SK-N-DZ (cell line): ENCODE results near the gene TEX35. TPM values are rescaled to one million over a fixed set of nuclear protein-coding genes. Genes with fewer than 3 reads are reported as not detected.

Experiments used
- DNase-seq: peaks from one replicate; pipeline ENCODE4 v3.0.0-alpha.2; 2015; ENCODE audit warnings: low spot score
- polyA plus RNA-seq, 2 experiments: library from polyadenylated mRNA; depleted of rRNA; stranded (reverse); fragments of >200 nt; gene quantifications; 2 replicates each; pipeline ENCODE4 v1.2.3, GENCODE V29; 2014

TEX35 gene
- not detected in 2 replicates for polyA plus RNA-seq (2014; cell fraction: cytosol; rRNA removed)
- not detected in 2 replicates for polyA plus RNA-seq (2014; cell fraction: nucleus; rRNA removed)

- no peak for DNase-seq
These were observed at the start of gene TEX35 for GRCh38 chr1:178512566-178513277. TSS of gene TEX35 (plus strand) at chr1:178513109. CDS start at chr1:178513189, 80 bp downstream.

GRCh38 chr1:178464141-178464540 is 48.8 kb upstream of the TEX35 start:
- no peak for DNase-seq

DNA sequence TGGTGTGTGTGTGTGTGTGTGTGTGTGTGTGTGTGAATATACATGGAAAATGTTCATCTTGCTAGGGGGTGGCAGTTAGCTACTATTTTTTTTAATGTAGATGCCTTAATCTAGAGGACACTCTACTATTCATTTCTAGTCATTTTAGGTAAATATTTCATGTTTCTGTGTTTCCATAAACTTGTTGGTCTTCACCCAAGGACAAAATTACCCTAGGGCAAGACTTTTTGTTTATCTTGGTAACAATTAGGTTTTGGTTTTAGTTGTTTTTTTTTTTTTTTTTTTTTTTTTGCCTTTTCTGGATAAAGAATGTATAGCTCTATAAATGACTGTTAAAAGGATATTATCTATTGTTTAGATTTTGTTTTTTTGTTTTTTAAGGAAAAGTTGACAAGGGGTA is 48.3 kb upstream of the TEX35 start:
- DNase-seq = no peak

DNA sequence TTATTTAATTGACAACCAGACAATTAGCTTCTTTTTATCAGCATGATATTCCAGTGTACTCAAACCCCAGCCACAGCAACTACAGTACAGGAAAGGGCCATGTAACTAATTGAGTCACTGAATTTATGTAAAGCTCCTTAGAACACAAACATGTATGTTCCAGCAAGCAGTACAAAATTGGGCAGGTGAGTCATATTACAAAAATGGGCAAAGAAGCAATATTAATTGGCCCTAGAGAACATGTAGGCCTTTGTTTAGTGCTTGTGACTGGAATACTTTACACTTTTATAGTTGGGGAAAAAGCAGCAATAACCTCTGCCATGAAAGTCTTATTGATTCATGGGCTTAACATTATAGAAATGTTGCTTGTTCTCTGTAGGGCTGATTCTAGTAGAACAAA is 47.9 kb upstream of the TEX35 start:
- DNase-seq = no peak

GRCh38 chr1:178467837-178468236 is 45.1 kb upstream of the TEX35 start:
- no peak for DNase-seq

GRCh38 chr1:178470411-178470960 is 42.4 kb upstream of the TEX35 start:
- no peak for DNase-seq

- DNase-seq = no peak
These were observed 40.4 kb upstream of the TEX35 start for GRCh38 chr1:178472531-178472930.

GRCh38 chr1:178477373-178477772 is 35.5 kb upstream of the TEX35 start:
- DNase-seq = no peak

DNA sequence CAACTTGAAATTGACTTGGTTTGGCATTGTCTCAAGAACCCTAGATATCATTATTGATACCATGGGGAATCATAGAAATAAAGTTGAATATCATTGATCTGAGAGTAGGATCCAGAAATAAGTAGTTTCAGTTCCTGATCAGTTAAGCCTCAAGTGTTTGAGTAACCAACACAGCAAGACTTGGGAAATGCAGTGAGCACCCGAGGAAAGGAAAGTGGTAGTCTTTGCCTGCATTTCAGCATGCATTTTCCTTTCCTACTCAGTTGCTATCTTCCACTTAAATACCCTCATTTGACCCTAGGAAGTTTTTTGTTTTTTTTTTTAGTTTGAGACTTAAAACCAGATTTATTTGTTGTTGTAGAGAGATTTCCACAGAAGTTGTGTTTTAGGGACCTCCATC is 35.1 kb upstream of the TEX35 start:
- DNase-seq = no peak

DNA sequence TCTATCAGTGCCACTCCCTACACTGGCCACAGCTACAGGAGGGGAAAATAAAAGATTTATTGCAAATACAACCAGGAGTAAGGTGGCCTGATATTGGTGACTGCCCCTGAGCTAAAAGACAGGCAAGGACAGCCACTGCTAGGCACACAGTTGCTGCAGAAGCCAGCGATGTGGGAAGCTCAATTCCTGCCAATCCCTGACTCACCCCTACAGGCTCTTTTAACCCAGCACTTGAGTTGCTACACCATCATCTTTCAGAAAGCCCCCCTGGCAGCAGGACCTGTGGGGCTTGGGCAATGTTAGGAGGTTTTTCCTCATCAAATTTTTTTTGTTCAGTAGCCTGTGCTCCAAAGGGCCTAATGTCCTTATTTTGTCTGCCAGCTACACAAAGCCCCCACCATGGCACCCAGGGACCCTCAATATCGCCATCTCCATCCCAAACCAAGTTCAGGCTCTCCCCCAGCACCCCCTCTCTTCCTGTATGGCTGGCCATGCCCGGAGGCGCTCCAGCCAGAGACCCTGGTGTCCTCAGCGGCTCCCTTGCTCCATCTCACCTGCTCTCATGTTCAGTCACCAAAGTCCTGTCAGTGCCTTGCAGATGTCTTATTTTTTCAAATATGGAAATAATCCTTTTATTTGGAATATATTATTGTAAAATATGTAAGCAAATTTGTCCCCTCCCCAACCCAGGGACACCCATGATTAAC is 29.5 kb upstream of the TEX35 start:
- DNase-seq = no peak

DNA sequence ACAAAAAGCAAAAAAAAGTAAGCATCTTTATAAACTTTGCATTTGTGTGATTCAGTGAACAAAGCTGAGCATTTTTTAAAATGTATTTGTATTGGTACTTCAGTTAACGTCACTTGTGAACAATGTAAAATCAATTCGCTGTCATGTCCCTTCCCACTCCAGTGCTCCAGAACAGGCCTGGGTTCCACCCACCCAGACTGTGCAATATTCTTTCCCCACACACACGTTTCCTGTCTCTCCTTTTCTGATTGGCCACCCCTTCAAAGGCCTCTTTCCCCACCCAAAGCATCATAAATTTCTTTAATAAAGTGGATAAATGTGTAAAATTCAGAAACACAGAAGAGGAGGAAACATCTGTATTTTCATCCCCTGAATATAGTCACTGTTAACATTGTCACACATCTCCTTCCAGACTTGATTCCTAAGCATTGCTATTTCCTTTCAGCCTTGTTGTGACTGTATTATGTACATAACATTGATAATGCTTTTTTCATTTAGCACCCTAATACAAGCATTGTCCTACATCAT is 28.1 kb upstream of the TEX35 start:
- DNase-seq = no peak

DNA sequence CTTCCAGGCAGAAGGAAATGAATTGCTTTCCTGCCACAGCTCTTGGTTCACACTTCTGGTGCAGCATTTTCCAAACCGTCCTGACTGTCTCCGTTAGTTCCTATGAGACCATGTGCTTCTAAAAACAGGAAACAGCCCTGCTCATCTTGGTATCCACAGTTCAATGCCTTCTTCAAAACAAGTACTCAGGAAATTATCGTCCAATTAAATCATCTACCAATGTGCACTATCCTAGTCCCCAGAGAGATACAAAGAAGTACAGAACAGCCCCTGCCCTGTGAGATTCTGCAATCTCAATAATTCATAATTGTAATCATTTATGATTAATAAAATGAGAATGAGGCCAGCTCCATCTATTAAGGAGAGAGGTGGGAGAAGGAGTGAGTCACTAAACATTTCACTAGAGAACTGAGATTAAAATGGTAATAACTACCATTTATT is 27.3 kb upstream of the TEX35 start:
- DNase-seq = no peak

DNA sequence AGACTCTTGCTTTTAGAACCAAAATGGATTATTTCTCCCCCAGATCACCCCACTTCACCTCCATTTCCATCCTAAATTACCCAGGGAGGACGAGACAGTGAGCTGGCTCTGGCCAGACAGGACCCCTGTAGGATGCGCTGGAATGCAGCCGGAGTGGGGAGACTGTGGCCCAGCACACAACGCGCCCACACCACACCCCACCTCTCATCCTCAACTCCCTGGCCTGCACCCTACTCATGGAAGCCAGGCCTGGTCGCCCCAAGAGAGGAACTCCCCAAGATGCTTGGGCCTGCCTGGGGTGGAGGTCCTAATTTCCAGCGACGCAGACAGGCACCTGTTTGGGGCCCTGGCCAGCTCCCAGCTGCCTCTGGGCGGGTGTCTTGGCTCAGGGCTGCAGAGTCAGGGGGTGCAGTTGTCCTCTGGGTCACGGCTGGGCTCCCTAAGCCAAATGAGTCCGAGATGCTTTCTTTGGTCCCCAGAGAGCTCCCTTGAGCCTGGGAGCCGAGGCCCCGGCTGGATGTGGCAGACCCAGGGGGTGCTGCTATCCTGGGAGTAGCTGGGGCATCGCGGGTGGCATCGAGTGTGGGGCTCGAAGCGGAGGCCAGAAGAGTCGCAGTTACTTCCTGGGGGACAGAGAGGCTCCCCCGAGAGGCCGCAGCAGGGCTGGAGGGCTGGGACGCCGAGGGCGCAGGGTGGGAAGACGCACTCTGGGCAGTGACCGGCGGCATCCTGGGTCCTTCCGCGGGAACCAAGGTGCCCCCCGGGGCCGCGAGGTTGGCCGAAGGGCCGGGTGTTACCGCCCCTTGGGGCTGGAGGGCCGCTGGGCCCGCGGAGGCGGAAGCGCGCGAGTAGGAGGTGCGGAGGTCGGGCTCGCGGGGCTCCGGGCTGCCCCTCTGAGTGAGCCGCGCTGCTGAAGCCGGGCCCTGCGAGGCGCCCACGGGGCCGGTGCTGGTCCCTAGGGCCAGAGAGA is 26.5 kb upstream of the TEX35 start:
- DNase-seq = no peak

- no peak for DNase-seq
These were observed 25.8 kb upstream of the TEX35 start for GRCh38 chr1:178487070-178487615.

GRCh38 chr1:178488393-178488792 is 24.5 kb upstream of the TEX35 start:
- no peak for DNase-seq

DNA sequence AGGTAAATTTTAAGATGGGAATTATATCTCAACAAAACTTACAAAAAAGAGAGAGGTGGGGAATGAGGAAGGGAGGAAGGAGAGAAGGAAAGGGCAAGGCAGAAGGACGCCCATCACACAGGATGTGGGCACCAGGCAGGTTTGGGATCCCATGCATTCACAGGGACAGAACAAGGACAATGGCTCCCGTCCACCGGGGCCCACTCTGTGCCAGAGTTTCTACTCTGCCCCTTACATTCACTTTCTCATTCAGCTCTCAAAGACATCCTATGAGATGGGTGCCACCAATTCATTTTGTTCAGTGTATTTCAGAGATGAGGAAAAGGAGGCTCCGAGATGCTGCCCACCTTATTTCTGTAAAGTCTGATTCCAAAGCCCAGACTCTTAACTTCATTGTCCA is 23.5 kb upstream of the TEX35 start:
- DNase-seq = no peak

DNA sequence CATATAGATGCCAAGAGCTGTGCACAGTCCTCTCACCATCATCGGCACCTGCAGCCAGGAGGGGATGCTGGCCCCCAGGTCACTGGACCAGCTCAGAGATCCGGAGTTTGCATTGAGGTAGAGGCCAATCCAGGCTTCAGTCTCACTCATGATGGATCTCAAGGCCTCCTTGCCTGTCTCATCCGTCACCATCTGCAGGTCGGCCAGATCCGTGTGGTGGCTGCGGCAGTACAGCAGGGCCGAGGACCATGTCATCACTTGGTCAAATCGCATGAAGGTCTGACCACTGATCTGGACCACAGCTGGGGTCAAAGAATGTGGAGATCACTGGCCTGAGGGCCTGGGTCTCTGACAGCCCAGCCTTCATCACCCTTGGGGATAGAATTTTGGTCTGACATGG is 22.8 kb upstream of the TEX35 start:
- DNase-seq = no peak

GRCh38 chr1:178490967-178491366 is 21.9 kb upstream of the TEX35 start:
- no peak for DNase-seq

DNA sequence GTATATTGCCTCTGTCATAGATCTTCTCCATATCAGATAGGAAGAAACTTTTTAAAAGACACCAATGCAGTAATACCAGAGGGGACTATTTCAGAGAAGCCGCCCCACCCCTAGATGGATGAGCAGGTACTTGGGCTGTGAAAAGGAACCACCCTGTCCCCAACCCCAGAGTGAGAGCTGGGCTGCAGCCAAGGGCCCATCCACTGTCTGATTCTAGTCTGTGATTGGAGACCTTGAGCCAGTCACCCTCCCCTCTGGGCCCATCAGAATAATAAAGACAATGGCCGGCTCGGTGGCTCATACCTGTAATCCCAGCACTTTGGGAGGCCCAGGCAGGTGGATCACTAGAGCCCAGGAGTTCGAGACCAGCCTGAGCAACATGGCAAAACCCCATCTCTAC is 21.2 kb upstream of the TEX35 start:
- no peak for DNase-seq

GRCh38 chr1:178492341-178492740 is 20.6 kb upstream of the TEX35 start:
- DNase-seq = no peak

- no peak for DNase-seq
These were observed 19.6 kb upstream of the TEX35 start for GRCh38 chr1:178493301-178493741.
